Activated CD8-positive, alpha-beta T cell treated with anti-CD3 and anti-CD28 coated beads for 36 hours (primary cell): ENCODE measurements around the gene PLGRKT. TPM values are rescaled to one million over a fixed set of nuclear protein-coding genes. Genes with fewer than 3 reads are reported as not detected.

Experiments used
- ATAC-seq: fragments of 200-7000 bp; cut with Tn5 transposase; one replicate; pipeline ENCODE4 v1.10.0; 2021; ENCODE audit warnings: mild to moderate bottlenecking, moderate library complexity
- CTCF ChIA-PET: fragments of 350-600 bp; sonication (Branson Sonifier 250); formaldehyde crosslinking; loops from one replicate; lab custom pipeline; 2021; ENCODE audit warnings: antibody characterized with exemption; lab: Charles Lee
- POLR2A ChIA-PET: fragments of 350-600 bp; sonication (Branson Sonifier 250); formaldehyde crosslinking; loops from one replicate; lab custom pipeline; 2021; ENCODE audit warnings: antibody characterized with exemption; lab: Charles Lee
- DNase-seq: peaks from one replicate; pipeline ENCODE4 v3.0.0-alpha.2; 2020
- H3K27ac Mint-ChIP-seq: one replicate; pipeline ENCODE4 v1.8.0; 2021; ENCODE audit warnings: mild to moderate bottlenecking, mixed read lengths
- H3K27me3 Mint-ChIP-seq: one replicate; pipeline ENCODE4 v1.8.0; 2021; ENCODE audit warnings: mixed read lengths
- H3K36me3 Mint-ChIP-seq: one replicate; pipeline ENCODE4 v1.8.0; 2021; ENCODE audit warnings: low read depth, mixed read lengths
- H3K4me1 Mint-ChIP-seq: one replicate; pipeline ENCODE4 v1.8.0; 2021; ENCODE audit warnings: low read depth, mixed read lengths
- H3K4me3 Mint-ChIP-seq: one replicate; pipeline ENCODE4 v1.8.0; 2021; ENCODE audit warnings: mild to moderate bottlenecking, moderate library complexity, mixed read lengths
- H3K9me3 Mint-ChIP-seq: one replicate; pipeline ENCODE4 v1.8.0; 2021; ENCODE audit warnings: mixed read lengths
- intact Hi-C: fragments of 100-400 bp; cut with micrococcal nuclease; formaldehyde crosslinking; loops from one replicate; pipeline ENCODE4 v1.10.0; 2022
- total RNA-seq, 2 experiments: library from RNA; stranded (reverse); gene quantifications; one replicate each; pipeline ENCODE4 v1.2.3, GENCODE V29; 2021
- TF ChIP-seq, protein P1 (sequence below): fragments of 200-600 bp; IDR thresholded peaks from one replicate; pipeline ENCODE4 v1.8.0; 2022; ENCODE audit warnings: antibody characterized with exemption, mild to moderate bottlenecking

Gene PLGRKT
- total RNA-seq, 2 experiments from 2014 or later: 26.6 to 28.5 TPM

DNA sequence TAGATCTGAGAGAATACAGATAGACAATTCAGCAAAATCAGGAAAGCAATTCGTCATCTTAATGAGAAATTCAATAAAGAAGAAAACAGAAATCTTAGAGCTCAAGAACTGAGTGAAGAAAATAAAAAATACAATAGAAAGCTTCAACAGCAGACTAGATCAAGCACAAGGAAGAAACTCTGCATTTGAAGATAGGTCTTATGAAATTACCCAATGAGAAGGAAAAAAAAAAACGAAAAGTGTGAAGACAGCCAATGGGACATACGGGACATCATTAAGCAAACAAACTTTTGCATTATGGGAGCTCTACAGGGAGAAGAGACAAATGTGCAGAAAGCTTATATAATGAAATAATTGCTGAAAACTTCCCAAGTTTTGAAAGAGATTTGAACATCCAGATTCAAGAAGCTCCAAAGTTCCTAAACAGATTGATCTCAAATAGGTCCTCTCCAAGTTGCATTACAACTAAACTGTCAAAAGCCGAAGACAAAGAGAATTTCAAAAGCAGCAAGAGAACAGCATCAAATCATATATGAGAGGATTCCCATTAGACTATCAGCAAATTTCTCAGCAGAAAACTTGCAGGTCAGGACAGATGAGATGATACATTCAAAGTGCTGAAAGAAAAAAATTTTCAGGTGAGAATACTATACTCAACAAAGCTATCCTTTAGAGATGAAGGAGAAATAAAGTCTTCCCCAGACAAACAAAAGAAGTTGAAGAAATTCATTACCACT, 122.4 kb downstream of the PLGRKT start:
- H3K27ac Mint-ChIP-seq: no peak overlapping the region
- peaks cover 2% of the 10 kb centered on the region for H3K4me1 Mint-ChIP-seq
- ChIA-PET CTCF (interaction anchor here (1.0 kb wide), 2 partner anchors 93 to 129 kb away, joined by 3 read pairs; no protein-coding TSS in a partner anchor), POLR2A (no interaction called here)
- H3K36me3 Mint-ChIP-seq: peaks cover 31% of the 10 kb centered on the region
- ATAC-seq (no peak), DNase-seq (no peak)
- no peak overlapping the region for H3K4me3 Mint-ChIP-seq
- H3K27me3 Mint-ChIP-seq: no peaks in the 10 kb centered on the region
- H3K9me3 Mint-ChIP-seq: peaks cover 17% of the 10 kb centered on the region
- TF ChIP-seq, protein P1, sequence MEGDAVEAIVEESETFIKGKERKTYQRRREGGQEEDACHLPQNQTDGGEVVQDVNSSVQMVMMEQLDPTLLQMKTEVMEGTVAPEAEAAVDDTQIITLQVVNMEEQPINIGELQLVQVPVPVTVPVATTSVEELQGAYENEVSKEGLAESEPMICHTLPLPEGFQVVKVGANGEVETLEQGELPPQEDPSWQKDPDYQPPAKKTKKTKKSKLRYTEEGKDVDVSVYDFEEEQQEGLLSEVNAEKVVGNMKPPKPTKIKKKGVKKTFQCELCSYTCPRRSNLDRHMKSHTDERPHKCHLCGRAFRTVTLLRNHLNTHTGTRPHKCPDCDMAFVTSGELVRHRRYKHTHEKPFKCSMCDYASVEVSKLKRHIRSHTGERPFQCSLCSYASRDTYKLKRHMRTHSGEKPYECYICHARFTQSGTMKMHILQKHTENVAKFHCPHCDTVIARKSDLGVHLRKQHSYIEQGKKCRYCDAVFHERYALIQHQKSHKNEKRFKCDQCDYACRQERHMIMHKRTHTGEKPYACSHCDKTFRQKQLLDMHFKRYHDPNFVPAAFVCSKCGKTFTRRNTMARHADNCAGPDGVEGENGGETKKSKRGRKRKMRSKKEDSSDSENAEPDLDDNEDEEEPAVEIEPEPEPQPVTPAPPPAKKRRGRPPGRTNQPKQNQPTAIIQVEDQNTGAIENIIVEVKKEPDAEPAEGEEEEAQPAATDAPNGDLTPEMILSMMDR: no peak
- intact Hi-C loops: no loop called here

DNA sequence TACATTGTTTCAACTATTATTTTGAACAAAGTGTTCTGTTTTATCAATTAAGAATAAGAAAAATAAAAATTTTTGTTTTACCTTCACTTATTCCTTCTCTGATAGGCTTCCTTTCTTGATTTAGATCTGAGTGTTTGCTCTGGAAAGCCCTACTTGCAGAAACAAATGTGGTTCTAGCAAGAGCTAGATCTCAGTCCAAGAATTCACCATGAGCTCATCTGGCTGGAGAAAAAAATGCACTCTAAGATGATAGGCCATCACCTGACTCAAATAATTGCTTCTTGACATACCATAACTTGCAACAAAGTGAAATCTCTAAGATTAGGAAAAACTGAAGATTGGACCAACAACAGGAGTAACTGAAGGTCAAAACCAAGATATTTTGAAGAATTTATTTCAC, 126.9 kb downstream of the PLGRKT start:
- Mint-ChIP-seq H3K4me3 (no peak overlapping the region), H3K27ac (no peak overlapping the region), H3K36me3 (peaks cover 17% of the 10 kb centered on the region), H3K4me1 (peaks cover 2% of the 10 kb centered on the region), H3K27me3 (no peaks in the 10 kb centered on the region), H3K9me3 (peaks cover 13% of the 10 kb centered on the region)
- ATAC-seq (no peak), DNase-seq (no peak)
- intact Hi-C loops: no loop called here
- TF ChIP-seq, protein P1: no peak
- ChIA-PET POLR2A (no interaction called here), CTCF (interaction anchor here (1.6 kb wide), 1 partner anchor 124 kb away, joined by 4 read pairs; no protein-coding TSS in a partner anchor)

Other genes starting within 250 kb of the PLGRKT start
- not detected for gene INSL4, start 206.5 kb downstream of the PLGRKT start, total RNA-seq
- 1 to 10 TPM; 4.0 to 5.5 TPM for gene RLN2, start 133.2 kb downstream of the PLGRKT start, total RNA-seq
- 1 to 10 TPM; 1.3 to 2.3 TPM for gene RLN1, start 98.0 kb downstream of the PLGRKT start, total RNA-seq
- gene CD274, start 12.6 kb upstream of the PLGRKT start, total RNA-seq: 10 to 100 TPM; 12.2 to 13.7 TPM
- gene PDCD1LG2, start 72.6 kb upstream of the PLGRKT start, total RNA-seq: under 1 TPM; 0.13 to 0.14 TPM
- gene RIC1, start 191.2 kb upstream of the PLGRKT start, total RNA-seq: 10 to 100 TPM; 14.4 to 14.6 TPM